IMR-90 (cell line): ENCODE data around the gene PRSS2. TPM values are rescaled to one million over a fixed set of nuclear protein-coding genes. Genes with fewer than 3 reads are reported as not detected.

Experiments
- ATAC-seq: fragments of 200-7000 bp; cut with Tn5 transposase; 2 replicates; pipeline ENCODE4 v1.9.1; 2020; ENCODE audit warnings: low read depth, mild to moderate bottlenecking, moderate library complexity
- BruUV-seq: library from RNA; stranded (reverse); fragments of 400-500 nt; replicated peaks from 2 replicates; lab custom pipeline; 2021; lab: Mats Ljungman, UMichigan
- CTCF ChIA-PET: fragments of 300-600 bp; formaldehyde crosslinking; extraction: SDS; loops from one replicate; lab custom pipeline; 2021; ENCODE audit warnings: antibody characterized with exemption; lab: Yijun Ruan, JAX
- POLR2A ChIA-PET: fragments of 300-600 bp; sonication (Branson Sonifier 250); formaldehyde crosslinking; loops from one replicate; lab custom pipeline; 2022; ENCODE audit warnings: antibody characterized with exemption; ENCODE audit not compliant: unreplicated experiment; lab: Charles Lee
- DNase-seq: peaks from one replicate; pipeline ENCODE4 v3.0.0; 2013
- H2AFZ ChIP-seq: replicated peaks from 2 replicates; pipeline ENCODE3; 2013; ENCODE audit warnings: low read length, mild to moderate bottlenecking; ENCODE audit not compliant: poor library complexity
- H2AK5ac ChIP-seq: 2 replicates; pipeline ENCODE4 v1.6.1; 2013; ENCODE audit warnings: low read depth, low read length, inconsistent platforms
- H2AK9ac ChIP-seq: replicated peaks from 2 replicates; pipeline ENCODE3; 2013; ENCODE audit warnings: mild to moderate bottlenecking, low read depth, low read length, moderate library complexity; ENCODE audit not compliant: poor library complexity
- H2BK120ac ChIP-seq: 2 replicates; pipeline ENCODE4 v1.6.1; 2013; ENCODE audit warnings: low read depth, low read length, inconsistent platforms
- H2BK15ac ChIP-seq: 3 replicates; pipeline ENCODE4 v1.6.1; 2013; ENCODE audit warnings: low read depth, low read length, inconsistent platforms
- H2BK20ac ChIP-seq: 2 replicates; pipeline ENCODE4 v1.6.1; 2013; ENCODE audit warnings: low read depth, mild to moderate bottlenecking, inconsistent platforms, low read length, moderate library complexity
- H2BK5ac ChIP-seq: 2 replicates; pipeline ENCODE4 v1.6.1; 2013; ENCODE audit warnings: mild to moderate bottlenecking, low read depth, low read length, inconsistent platforms; ENCODE audit not compliant: poor library complexity, severe bottlenecking
- H3K14ac ChIP-seq: replicated peaks from 2 replicates; pipeline ENCODE4 v1.6.1; 2013; ENCODE audit warnings: low read depth, low read length, inconsistent platforms
- H3K18ac ChIP-seq: 2 replicates; pipeline ENCODE4 v1.6.1; 2013; ENCODE audit warnings: low read depth, low read length, control low read depth
- H3K23ac ChIP-seq: 2 replicates; pipeline ENCODE4 v1.6.1; 2013; ENCODE audit warnings: low read depth, low read length, inconsistent platforms
- H3K27ac ChIP-seq: 2 replicates; pipeline ENCODE4 v1.5.1; 2013; ENCODE audit warnings: mild to moderate bottlenecking, control low read depth, low read length; ENCODE audit not compliant: insufficient read depth
- H3K27me3 ChIP-seq: 2 replicates; pipeline ENCODE4 v1.6.1; 2013; ENCODE audit warnings: low read length; ENCODE audit not compliant: control insufficient read depth, insufficient read depth
- H3K36me3 ChIP-seq: 2 replicates; pipeline ENCODE4 v1.6.1; 2013; ENCODE audit warnings: low read length, mixed read lengths; ENCODE audit not compliant: control insufficient read depth, insufficient read depth
- H3K4ac ChIP-seq: 2 replicates; pipeline ENCODE4 v1.6.1; 2013; ENCODE audit warnings: low read depth, low read length, inconsistent platforms
- H3K4me1 ChIP-seq: 2 replicates; pipeline ENCODE4 v1.6.1; 2013; ENCODE audit warnings: low read length, mixed read lengths; ENCODE audit not compliant: control insufficient read depth, insufficient read depth
- H3K4me2 ChIP-seq: 2 replicates; pipeline ENCODE4 v1.6.1; 2013; ENCODE audit warnings: low read depth, mild to moderate bottlenecking, control low read depth, low read length, moderate library complexity
- H3K4me3 ChIP-seq: 2 replicates; pipeline ENCODE4 v1.5.1; 2013; ENCODE audit warnings: low read depth, mild to moderate bottlenecking, control low read depth, low read length, moderate library complexity; ENCODE audit not compliant: insufficient read depth
- H3K56ac ChIP-seq: 2 replicates; pipeline ENCODE4 v1.6.1; 2013; ENCODE audit warnings: low read length, inconsistent platforms; ENCODE audit not compliant: insufficient read depth; ENCODE audit errors: extremely low read depth
- H3K79me1 ChIP-seq, 2 experiments: 2 replicates each; pipeline ENCODE4 v1.6.1; 2013; ENCODE audit warnings: low read length in 2 of 2, inconsistent platforms in 1 of 2, low read depth in 1 of 2
- H3K9ac ChIP-seq: 2 replicates; pipeline ENCODE4 v1.6.1; 2013; ENCODE audit warnings: low read depth, low read length, control low read depth
- H3K9me1 ChIP-seq: 2 replicates; pipeline ENCODE4 v1.6.1; 2013; ENCODE audit warnings: low read length, inconsistent platforms; ENCODE audit not compliant: insufficient read depth
- H3K9me3 ChIP-seq: 2 replicates; pipeline ENCODE4 v1.6.1; 2013; ENCODE audit warnings: low read length; ENCODE audit not compliant: control insufficient read depth, insufficient read depth
- H4K20me1 ChIP-seq: 2 replicates; pipeline ENCODE4 v1.6.1; 2013; ENCODE audit warnings: low read length, inconsistent platforms; ENCODE audit not compliant: insufficient read depth
- H4K5ac ChIP-seq: 2 replicates; pipeline ENCODE4 v1.6.1; 2013; ENCODE audit warnings: mild to moderate bottlenecking, low read depth, low read length, control low read depth
- H4K8ac ChIP-seq, 2 experiments: 2 replicates each; pipeline ENCODE4 v1.6.1; 2013; ENCODE audit warnings: low read depth in 2 of 2, low read length in 2 of 2, control low read depth in 1 of 2, inconsistent platforms in 1 of 2
- H4K91ac ChIP-seq: 2 replicates; pipeline ENCODE4 v1.6.1; 2013; ENCODE audit warnings: low read depth, low read length, inconsistent platforms; ENCODE audit not compliant: insufficient read depth
- BHLHE40 ChIP-seq: fragments of 150-350 bp; IDR thresholded peaks from 2 replicates; pipeline ENCODE4 v1.6.1; 2016; ENCODE audit warnings: mild to moderate bottlenecking, low read depth, low read length
- CEBPB ChIP-seq: IDR thresholded peaks from 2 replicates; pipeline ENCODE4 v1.6.1; 2012; ENCODE audit warnings: low read depth, low read length, improper control_type of control experiment
- CHD1 ChIP-seq: IDR thresholded peaks from 2 replicates; pipeline ENCODE4 v1.6.1; 2012; ENCODE audit warnings: low read depth, low read length, improper control_type of control experiment
- CTCF ChIP-seq: conservative IDR thresholded peaks from 2 replicates; pipeline ENCODE4 v1.5.1; 2012; ENCODE audit warnings: mild to moderate bottlenecking, low read depth, low read length, improper control_type of control experiment
- ELK1 ChIP-seq: fragments of 150-350 bp; IDR thresholded peaks from 2 replicates; pipeline ENCODE4 v1.6.1; 2016; ENCODE audit warnings: low read depth, mild to moderate bottlenecking, low read length, moderate library complexity, borderline replicate concordance
- FOS ChIP-seq: fragments of 150-350 bp; IDR thresholded peaks from 2 replicates; pipeline ENCODE4 v1.6.1; 2016; ENCODE audit warnings: low read depth, low read length
- MAFK ChIP-seq: IDR thresholded peaks from 2 replicates; pipeline ENCODE4 v1.6.1; 2012; ENCODE audit warnings: low read depth, low read length, improper control_type of control experiment
- MAZ ChIP-seq: IDR thresholded peaks from 2 replicates; pipeline ENCODE4 v1.6.1; 2012; ENCODE audit warnings: low read depth, mild to moderate bottlenecking, low read length, improper control_type of control experiment, moderate library complexity, borderline replicate concordance
- MXI1 ChIP-seq: IDR thresholded peaks from 2 replicates; pipeline ENCODE4 v1.6.1; 2012; ENCODE audit warnings: low read depth, mild to moderate bottlenecking, low read length, moderate library complexity, borderline replicate concordance
- NFE2L2 ChIP-seq: fragments of 150-350 bp; IDR thresholded peaks from 2 replicates; pipeline ENCODE4 v1.6.1; 2016; ENCODE audit warnings: low read depth, mild to moderate bottlenecking, low read length
- POLR2A ChIP-seq: IDR thresholded peaks from 2 replicates; pipeline ENCODE4 v1.6.1; 2012; ENCODE audit warnings: mild to moderate bottlenecking, low read depth, low read length
- RAD21 ChIP-seq: IDR thresholded peaks from 2 replicates; pipeline ENCODE4 v1.6.1; 2012; ENCODE audit warnings: low read length, improper control_type of control experiment
- RCOR1 ChIP-seq: IDR thresholded peaks from 2 replicates; pipeline ENCODE4 v1.6.1; 2012; ENCODE audit warnings: mild to moderate bottlenecking, low read length, improper control_type of control experiment; ENCODE audit not compliant: insufficient replicate concordance
- RFX5 ChIP-seq: IDR thresholded peaks from 2 replicates; pipeline ENCODE4 v1.8.0; 2012; ENCODE audit warnings: low read depth, mild to moderate bottlenecking, low read length, moderate library complexity
- SMC3 ChIP-seq: fragments of 150-350 bp; IDR thresholded peaks from 2 replicates; pipeline ENCODE4 v1.6.1; 2016; ENCODE audit warnings: low read depth, mild to moderate bottlenecking, antibody characterized with exemption, low read length, moderate library complexity
- USF2 ChIP-seq: fragments of 150-350 bp; IDR thresholded peaks from 2 replicates; pipeline ENCODE4 v1.6.1; 2017; ENCODE audit warnings: mild to moderate bottlenecking, antibody characterized with exemption, low read length, low read depth
- WGBS, 2 experiments: methylation state at CpG; one replicate each; pipeline versions ENCODE4 v1.1.5 to v1.1.7; 2013; ENCODE audit warnings: missing lambda C conversion rate in 2 of 2; ENCODE audit not compliant: insufficient read length in 1 of 2; ENCODE audit errors: extremely low coverage in 2 of 2; 5-methylcytosine and 5-hydroxymethylcytosine counted together
- dilution Hi-C: fragments of 300-500 bp; cut with HindIII; formaldehyde crosslinking; loops from one replicate; pipeline ENCODE4 v1.14.3; 2018; ENCODE audit warnings: low sequenced_read_pairs; ENCODE audit not compliant: unreplicated experiment
- in situ Hi-C: fragments of 300-500 bp; cut with MboI; formaldehyde crosslinking; loops from 3 replicates; pipeline ENCODE4 v1.14.3; 2019; ENCODE audit warnings: low sequenced_read_pairs, inconsistent platforms, mixed read lengths
- intact Hi-C: fragments of 100-400 bp; cut with micrococcal nuclease; formaldehyde crosslinking; loops from 2 replicates; pipeline ENCODE4 v1.10.0; 2022
- polyA plus RNA-seq, 3 experiments: library from polyadenylated mRNA; depleted of rRNA; stranded (reverse); fragments of >200 nt; gene quantifications; 2 replicates each; pipeline ENCODE4 v1.2.3, GENCODE V29; 2012; ENCODE audit warnings: low replicate concordance in 1 of 3
- total RNA-seq: library from RNA; depleted of rRNA; stranded (reverse); fragments of >200 nt; gene quantifications from 2 replicates; pipeline ENCODE4 v1.2.3, GENCODE V29; 2012

Gene PRSS2
- total and polyA plus RNA-seq, 2 of the 4 experiments (the other 2 are of a cell fraction), result not detected

GRCh38 chr7:142762104-142762503, 8.7 kb upstream of the PRSS2 start:
- no peak overlapping the region for H3K4me3 ChIP-seq
- H2BK120ac ChIP-seq, result no peak overlapping the region
- H2AK9ac ChIP-seq, result no peak overlapping the region
- H3K9ac ChIP-seq, result no peak overlapping the region
- in situ Hi-C loops, result no loop called here
- H3K4ac ChIP-seq, result no peak overlapping the region
- H3K36me3 ChIP-seq, result no peaks in the 10 kb centered on the region
- no peaks in the 10 kb centered on the region for H3K9me3 ChIP-seq
- H3K14ac ChIP-seq, result no peak overlapping the region
- no TSS peak for BruUV-seq
- no peak for TF ChIP-seq FOS
- TF ChIP-seq RCOR1, result no peak
- TF ChIP-seq ELK1, result no peak
- TF ChIP-seq MAFK, result no peak
- no peak for TF ChIP-seq CEBPB
- no peak for TF ChIP-seq USF2
- no peak for TF ChIP-seq NFE2L2
- no peak for TF ChIP-seq SMC3
- no peak for TF ChIP-seq POLR2A
- TF ChIP-seq BHLHE40, result no peak
- no peak for TF ChIP-seq RAD21
- no peak for TF ChIP-seq MAZ
- no peak for TF ChIP-seq CHD1
- no peak for TF ChIP-seq CTCF
- TF ChIP-seq MXI1, result no peak
- no peak for TF ChIP-seq RFX5
- no peak overlapping the region for H3K27ac ChIP-seq
- no peak overlapping the region for H4K91ac ChIP-seq
- ATAC-seq (no peak), DNase-seq (no peak)
- no peak overlapping the region for H3K56ac ChIP-seq
- H4K5ac ChIP-seq, result no peak overlapping the region
- CTCF ChIA-PET, result no interaction called here
- H2BK20ac ChIP-seq, result no peak overlapping the region
- no peaks in the 10 kb centered on the region for H4K20me1 ChIP-seq
- no peak overlapping the region for H2BK5ac ChIP-seq
- POLR2A ChIA-PET, result no interaction called here
- no peak overlapping the region for H3K23ac ChIP-seq
- H3K4me1 ChIP-seq, result no peaks in the 10 kb centered on the region
- no peaks in the 10 kb centered on the region for H3K9me1 ChIP-seq
- H3K18ac ChIP-seq, result no peak overlapping the region
- H4K8ac ChIP-seq, result no peak overlapping the region
- no peak overlapping the region for H3K4me2 ChIP-seq
- H2AFZ ChIP-seq, result no peak overlapping the region
- dilution Hi-C loops, result no loop called here
- intact Hi-C loops, result no loop called here
- peaks cover 3% of the 10 kb centered on the region; the same call in 1 of the 2 replicates for H3K27me3 ChIP-seq
- WGBS, 2 experiments, result no CpG with 5 or more reads among the region's 1 CpG
- no peak overlapping the region for H2AK5ac ChIP-seq
- H2BK15ac ChIP-seq, result no peak overlapping the region
- H3K79me1 ChIP-seq, result no peaks in the 10 kb centered on the region
